H1 (cell line): ENCODE data around the gene OPA3.

Source experiments
- ASH2L ChIP-seq: fragments of 200-600, 300-600 bp; sonication (generic); IDR thresholded peaks from one replicate; pipeline ENCODE4 v1.7.1; 2017; ENCODE audit warnings: low read length
- CHD7 ChIP-seq: fragments of 300-600 bp; sonication (generic); IDR thresholded peaks from 2 replicates; pipeline ENCODE4 v1.7.1; 2012; ENCODE audit warnings: low read length, moderate library complexity, mild to moderate bottlenecking, inconsistent platforms; ENCODE audit not compliant: insufficient replicate concordance
- EP300 ChIP-seq, 2 experiments: IDR thresholded peaks; 1 replicate in 1 of 2; 2 replicates in 1 of 2; pipeline ENCODE4 v1.6.1; 2011 to 2012; ENCODE audit warnings: low read depth in 2 of 2, low read length in 2 of 2, mild to moderate bottlenecking in 2 of 2, borderline replicate concordance in 1 of 2, inconsistent platforms in 1 of 2, moderate library complexity in 1 of 2
- EZH2 ChIP-seq: fragments of 200-600 bp; sonication (generic); IDR thresholded peaks from 2 replicates; pipeline ENCODE4 v1.7.1; 2012; ENCODE audit warnings: low read depth, mild to moderate bottlenecking, moderate library complexity, low read length, inconsistent platforms; ENCODE audit not compliant: severe bottlenecking
- POLR2AphosphoS5 ChIP-seq: IDR thresholded peaks from 2 replicates; pipeline ENCODE4 v1.6.1; 2011; ENCODE audit warnings: low read depth, low read length
- RFX5 ChIP-seq: IDR thresholded peaks from 2 replicates; pipeline ENCODE4 v1.6.1; 2011; ENCODE audit warnings: low read depth, low read length, improper control_type of control experiment, borderline replicate concordance

GRCh38 chr19:45526971-45527370, 57.6 kb downstream of the OPA3 start:
- no peak for TF ChIP-seq EZH2
- no peak for TF ChIP-seq RFX5
- no peak for TF ChIP-seq ASH2L
- no peak for TF ChIP-seq CHD7
- TF ChIP-seq POLR2AphosphoS5 = no peak
- no peak for TF ChIP-seq EP300 (IDR thresholded peaks at IDR 0.05; ENCODE audit: borderline replicate concordance in 1 of 2, low read depth in 2 of 2, low read length in 2 of 2)
